ENCODE measurements around the gene LRRC9. TPM values are rescaled to one million over a fixed set of nuclear protein-coding genes. Genes with fewer than 3 reads are reported as not detected.

LRRC9 gene
- total RNA-seq, 2 experiments from 2014 or later, result not detected

- no peaks in the 10 kb centered on the region for H3K36me3 Mint-ChIP-seq (ENCODE audit: low read depth)
- intact Hi-C loops (cut with DNase I, micrococcal nuclease), result no loop called here
- TF ChIP-seq CTCF (IDR thresholded peaks at IDR 0.05), result no peak
- H3K27me3 Mint-ChIP-seq, result peaks cover 78% of the 10 kb centered on the region
- Histone ChIP-seq H3K4me3 (ENCODE audit: low read length) (no peak overlapping the region), H3K4me1 (ENCODE audit: insufficient read depth, low read length) (no peaks in the 10 kb centered on the region), H3K9me3 (ENCODE audit: control insufficient read depth in 1 of 2, insufficient read depth in 1 of 2, low read length in 2 of 2) (no peaks in the 10 kb centered on the region), H3K36me3 (ENCODE audit: insufficient read depth, low read length) (no peaks in the 10 kb centered on the region), H3K27me3 (ENCODE audit: control insufficient read depth in 1 of 2, insufficient read depth in 2 of 2, low read length in 2 of 2) (peaks cover 0 to 15% of the 10 kb centered on the region in 2 experiments), H3K27ac (ENCODE audit: low read depth in 1 of 2, low read length in 2 of 2) (no peak overlapping the region)
- POLR2A ChIA-PET, result no interaction called here
- CTCF ChIA-PET, result no interaction called here
- no peak for ATAC-seq (ENCODE audit: poor library complexity)
- peaks cover 7% of the 10 kb centered on the region for H3K9me3 Mint-ChIP-seq
- H3K4me3 Mint-ChIP-seq, result no peak overlapping the region
- DNase-seq, result no peak
- H3K27ac Mint-ChIP-seq, result no peak overlapping the region
- H3K4me1 Mint-ChIP-seq (ENCODE audit: low read depth), result no peaks in the 10 kb centered on the region
Observed at GRCh38 chr14:59882957-59883356, 37.0 kb upstream of the LRRC9 start.

DNA sequence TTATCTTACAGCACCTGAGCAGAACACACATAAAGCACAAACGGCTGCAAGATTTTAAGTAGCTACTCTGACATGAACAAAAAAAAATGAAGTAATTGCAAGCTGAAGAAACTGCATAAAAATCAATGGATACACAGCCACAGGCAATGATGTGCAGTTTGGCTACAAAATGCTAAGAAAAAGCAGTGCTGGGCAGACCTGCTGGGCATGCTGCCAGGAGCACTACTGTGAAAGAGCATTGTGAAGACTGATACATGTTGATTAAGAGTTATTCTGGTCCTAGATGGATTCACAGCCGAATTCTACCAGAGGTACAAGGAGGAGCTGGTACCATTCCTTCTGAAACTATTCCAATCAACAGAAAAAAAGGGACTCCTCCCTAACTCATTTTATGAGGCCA lies 29.3 kb upstream of the LRRC9 start:
- H3K4me1 Mint-ChIP-seq (ENCODE audit: low read depth), result no peaks in the 10 kb centered on the region
- TF ChIP-seq CTCF (IDR thresholded peaks at IDR 0.05), result no peak
- no peaks in the 10 kb centered on the region for H3K36me3 Mint-ChIP-seq (ENCODE audit: low read depth)
- Histone ChIP-seq H3K4me3 (ENCODE audit: low read length) (no peak overlapping the region), H3K27me3 (ENCODE audit: control insufficient read depth in 1 of 2, insufficient read depth in 2 of 2, low read length in 2 of 2) (peaks cover 4% of the 10 kb centered on the region in 2 experiments), H3K9me3 (ENCODE audit: control insufficient read depth in 1 of 2, insufficient read depth in 1 of 2, low read length in 2 of 2) (no peaks in the 10 kb centered on the region), H3K27ac (ENCODE audit: low read depth in 1 of 2, low read length in 2 of 2) (no peak overlapping the region), H3K4me1 (ENCODE audit: insufficient read depth, low read length) (no peaks in the 10 kb centered on the region), H3K36me3 (ENCODE audit: insufficient read depth, low read length) (no peaks in the 10 kb centered on the region)
- ChIA-PET POLR2A (no interaction called here), CTCF (no interaction called here)
- H3K4me3 Mint-ChIP-seq, result no peak overlapping the region
- no peaks in the 10 kb centered on the region for H3K9me3 Mint-ChIP-seq
- ATAC-seq (ENCODE audit: poor library complexity) (no peak), DNase-seq (no peak)
- H3K27ac Mint-ChIP-seq, result no peak overlapping the region
- H3K27me3 Mint-ChIP-seq, result peaks cover 40% of the 10 kb centered on the region
- intact Hi-C loops (cut with DNase I, micrococcal nuclease), result no loop called here

- Mint-ChIP-seq H3K27me3 (peaks cover 17% of the 10 kb centered on the region), H3K4me1 (ENCODE audit: low read depth) (no peaks in the 10 kb centered on the region), H3K36me3 (ENCODE audit: low read depth) (no peaks in the 10 kb centered on the region), H3K27ac (no peak overlapping the region), H3K4me3 (no peak overlapping the region), H3K9me3 (no peaks in the 10 kb centered on the region)
- CTCF ChIA-PET, result no interaction called here
- TF ChIP-seq CTCF (IDR thresholded peaks at IDR 0.05), result no peak
- H3K27ac ChIP-seq (ENCODE audit: low read depth in 1 of 2, low read length in 2 of 2), result no peak overlapping the region
- DNase-seq (no peak), ATAC-seq (ENCODE audit: poor library complexity) (no peak)
- no peaks in the 10 kb centered on the region for H3K36me3 ChIP-seq (ENCODE audit: insufficient read depth, low read length)
- peaks cover 0 to 4% of the 10 kb centered on the region in 2 experiments for H3K27me3 ChIP-seq (ENCODE audit: control insufficient read depth in 1 of 2, insufficient read depth in 2 of 2, low read length in 2 of 2)
- no peak overlapping the region for H3K4me3 ChIP-seq (ENCODE audit: low read length)
- intact Hi-C loops (cut with DNase I, micrococcal nuclease), result no loop called here
- no peaks in the 10 kb centered on the region for H3K4me1 ChIP-seq (ENCODE audit: insufficient read depth, low read length)
- POLR2A ChIA-PET, result no interaction called here
- H3K9me3 ChIP-seq (ENCODE audit: control insufficient read depth in 1 of 2, insufficient read depth in 1 of 2, low read length in 2 of 2), result no peaks in the 10 kb centered on the region
Observed at GRCh38 chr14:59895721-59896120, 24.2 kb upstream of the LRRC9 start.
